Thoracic aorta (tissue), 2 donors: Measurements from ENCODE around the gene SYT9. TPM values are rescaled to one million over a fixed set of nuclear protein-coding genes. Genes with fewer than 3 reads are reported as not detected.

ENCODE experiments used
- ATAC-seq: fragments of 150-250 bp; one replicate; pipeline ENCODE4 v1.8.0; 2017; ENCODE audit warnings: low read depth; ENCODE audit not compliant: insufficient number of reproducible peaks, low FRiP score
- DNase-seq: peaks from one replicate; pipeline ENCODE4 v3.0.0-alpha.2; 2020; ENCODE audit warnings: low spot score
- H3K27ac ChIP-seq, 2 donors: fragments of 200-600 bp; sonication (generic); 1 replicate in 1 of 2; 2 replicates in 1 of 2; pipeline ENCODE4 v1.5.1; 2016; ENCODE audit warnings: mild to moderate bottlenecking in 2 of 2, moderate library complexity in 2 of 2
- H3K27me3 ChIP-seq: fragments of 200-600 bp; sonication (generic); replicated peaks from 2 replicates; pipeline ENCODE4 v1.6.0; 2016; ENCODE audit warnings: mild to moderate bottlenecking; ENCODE audit not compliant: insufficient read depth
- H3K36me3 ChIP-seq: fragments of 200-600 bp; sonication (generic); one replicate; pipeline ENCODE4 v1.5.1; 2016
- H3K4me1 ChIP-seq, 2 donors: fragments of 200-600 bp; sonication (generic); 1 replicate in 1 of 2; 2 replicates in 1 of 2; pipeline versions ENCODE4 v1.5.1 to v1.6.0; 2016; ENCODE audit warnings: low read depth in 2 of 2, mild to moderate bottlenecking in 1 of 2; ENCODE audit not compliant: control insufficient read depth in 1 of 2
- H3K4me3 ChIP-seq: fragments of 200-600 bp; sonication (generic); 2 replicates; pipeline ENCODE4 v1.5.1; 2016; ENCODE audit warnings: mild to moderate bottlenecking
- H3K9me3 ChIP-seq: fragments of 200-600 bp; sonication (generic); 2 replicates; pipeline ENCODE4 v1.5.1; 2016
- total RNA-seq, 2 donors: library from RNA; depleted of rRNA; stranded (reverse); fragments of >200 nt; gene quantifications; one replicate each; pipeline versions ENCODE4 v1.1.0 to v1.2.3, GENCODE V29; 2016
- TF ChIP-seq, protein P1 (sequence below): fragments of 200-600 bp; sonication (generic); IDR thresholded peaks from one replicate; pipeline ENCODE4 v1.5.1; 2019; ENCODE audit warnings: antibody characterized with exemption

The SYT9 gene
- total RNA-seq, 2 donors from 2014 or later = not detected

DNA sequence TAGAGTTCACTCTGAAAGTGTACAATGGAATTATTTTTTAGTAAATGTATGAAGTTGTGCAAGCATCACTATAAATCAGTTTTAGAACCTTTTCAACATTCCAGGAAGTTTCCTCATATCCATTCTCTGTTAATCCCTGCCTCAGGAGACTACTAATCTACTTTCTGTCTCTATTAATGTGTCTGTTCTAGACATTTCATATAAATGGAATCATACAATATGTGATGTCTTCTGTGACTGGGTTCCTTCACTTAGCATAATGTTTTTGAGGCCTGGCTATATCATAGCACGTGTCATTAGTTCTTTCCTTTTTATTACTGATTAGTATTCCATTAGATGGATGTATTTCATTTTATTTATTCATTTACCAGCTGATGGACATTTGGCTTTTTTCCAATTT is 17.1 kb downstream of the SYT9 start:
- Histone ChIP-seq H3K27me3 (no peaks in the 10 kb centered on the region), H3K36me3 (no peaks in the 10 kb centered on the region), H3K27ac (no peak overlapping the region), H3K4me3 (no peak overlapping the region), H3K4me1 (no peaks in the 10 kb centered on the region), H3K9me3 (no peaks in the 10 kb centered on the region)
- DNase-seq (no peak), ATAC-seq (no peak)
- TF ChIP-seq, protein P1, sequence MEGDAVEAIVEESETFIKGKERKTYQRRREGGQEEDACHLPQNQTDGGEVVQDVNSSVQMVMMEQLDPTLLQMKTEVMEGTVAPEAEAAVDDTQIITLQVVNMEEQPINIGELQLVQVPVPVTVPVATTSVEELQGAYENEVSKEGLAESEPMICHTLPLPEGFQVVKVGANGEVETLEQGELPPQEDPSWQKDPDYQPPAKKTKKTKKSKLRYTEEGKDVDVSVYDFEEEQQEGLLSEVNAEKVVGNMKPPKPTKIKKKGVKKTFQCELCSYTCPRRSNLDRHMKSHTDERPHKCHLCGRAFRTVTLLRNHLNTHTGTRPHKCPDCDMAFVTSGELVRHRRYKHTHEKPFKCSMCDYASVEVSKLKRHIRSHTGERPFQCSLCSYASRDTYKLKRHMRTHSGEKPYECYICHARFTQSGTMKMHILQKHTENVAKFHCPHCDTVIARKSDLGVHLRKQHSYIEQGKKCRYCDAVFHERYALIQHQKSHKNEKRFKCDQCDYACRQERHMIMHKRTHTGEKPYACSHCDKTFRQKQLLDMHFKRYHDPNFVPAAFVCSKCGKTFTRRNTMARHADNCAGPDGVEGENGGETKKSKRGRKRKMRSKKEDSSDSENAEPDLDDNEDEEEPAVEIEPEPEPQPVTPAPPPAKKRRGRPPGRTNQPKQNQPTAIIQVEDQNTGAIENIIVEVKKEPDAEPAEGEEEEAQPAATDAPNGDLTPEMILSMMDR = no peak

DNA sequence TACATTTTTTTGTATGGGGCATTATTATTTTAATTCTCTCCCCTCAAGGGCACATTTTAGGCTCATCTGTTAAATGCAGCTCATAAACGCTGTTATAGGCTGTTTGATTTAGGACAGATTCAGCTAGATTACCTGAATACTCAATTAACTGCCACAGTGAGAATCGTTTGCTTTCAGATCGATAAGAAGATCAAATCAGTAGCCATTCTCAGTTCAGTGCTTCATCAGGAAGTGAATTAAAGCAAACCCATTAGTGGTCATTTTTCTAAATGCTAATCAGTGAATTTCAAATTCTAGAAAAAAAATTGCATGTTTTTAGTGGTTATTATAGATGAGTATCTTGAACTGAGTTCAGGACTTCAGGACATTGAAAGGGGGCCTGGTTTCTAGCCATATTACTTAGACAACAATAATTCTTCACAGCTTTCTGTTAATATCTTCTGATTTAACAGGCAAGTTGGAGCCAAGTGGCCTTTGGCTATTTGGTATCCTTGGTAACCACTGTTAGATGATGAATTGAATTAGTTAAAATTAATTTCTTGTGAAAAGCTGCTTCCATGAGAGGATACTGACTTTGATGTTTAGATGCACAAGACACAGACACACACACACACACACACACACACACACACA is 18.6 kb downstream of the SYT9 start:
- no peaks in the 10 kb centered on the region for H3K9me3 ChIP-seq
- ATAC-seq (no peak), DNase-seq (no peak)
- TF ChIP-seq, protein P1 = no peak
- H3K4me3 ChIP-seq = no peak overlapping the region
- H3K36me3 ChIP-seq = no peaks in the 10 kb centered on the region
- no peaks in the 10 kb centered on the region for H3K27me3 ChIP-seq
- no peaks in the 10 kb centered on the region for H3K4me1 ChIP-seq
- H3K27ac ChIP-seq = no peak overlapping the region

DNA sequence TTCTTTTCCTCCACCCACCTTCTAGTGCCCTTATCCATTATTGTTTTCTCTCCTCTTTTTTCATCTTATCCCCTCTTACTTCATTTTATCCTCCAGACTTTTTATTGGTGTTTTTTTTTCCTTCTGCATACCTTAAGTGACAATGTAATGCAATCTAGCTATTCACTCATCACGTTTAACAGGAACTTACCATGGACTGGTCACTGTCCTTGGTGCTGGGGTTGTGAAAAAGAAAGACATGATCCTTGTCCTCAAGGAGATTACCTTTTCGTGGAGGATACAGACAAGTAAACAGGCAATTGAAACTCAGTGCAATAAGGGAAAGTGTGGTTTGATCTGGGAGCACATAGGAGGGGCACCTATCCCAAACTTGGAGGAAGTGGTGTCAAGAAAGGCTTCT is 20.7 kb downstream of the SYT9 start:
- H3K4me1 ChIP-seq = no peaks in the 10 kb centered on the region
- ATAC-seq = no peak
- H3K9me3 ChIP-seq = no peaks in the 10 kb centered on the region
- no peaks in the 10 kb centered on the region for H3K36me3 ChIP-seq
- DNase-seq = no peak
- TF ChIP-seq, protein P1 = no peak
- no peak overlapping the region for H3K4me3 ChIP-seq
- H3K27me3 ChIP-seq = no peaks in the 10 kb centered on the region
- no peak overlapping the region for H3K27ac ChIP-seq

DNA sequence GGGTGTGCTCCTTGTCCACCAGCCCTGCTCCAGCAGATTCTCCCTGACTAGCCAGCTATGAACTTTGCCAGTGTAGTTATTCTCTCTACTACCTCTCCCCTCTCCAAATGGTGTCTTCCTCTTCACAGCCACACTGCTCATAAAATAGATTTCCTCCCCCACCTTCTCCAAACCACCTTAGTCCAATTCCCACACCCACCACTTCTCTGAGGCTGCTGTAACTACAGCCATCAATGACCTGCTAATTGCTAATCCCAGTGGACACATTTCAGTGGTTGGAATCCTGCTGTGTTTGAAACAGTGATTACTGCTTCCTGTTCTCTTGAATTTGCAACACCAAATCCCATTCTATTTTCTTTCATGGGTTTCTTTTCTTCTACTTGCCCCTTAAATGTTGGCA is 23.4 kb downstream of the SYT9 start:
- Histone ChIP-seq H3K27me3 (no peaks in the 10 kb centered on the region), H3K4me1 (no peaks in the 10 kb centered on the region), H3K27ac (no peak overlapping the region), H3K9me3 (no peaks in the 10 kb centered on the region), H3K36me3 (no peaks in the 10 kb centered on the region), H3K4me3 (no peak overlapping the region)
- DNase-seq (no peak), ATAC-seq (no peak)
- TF ChIP-seq, protein P1 = no peak

DNA sequence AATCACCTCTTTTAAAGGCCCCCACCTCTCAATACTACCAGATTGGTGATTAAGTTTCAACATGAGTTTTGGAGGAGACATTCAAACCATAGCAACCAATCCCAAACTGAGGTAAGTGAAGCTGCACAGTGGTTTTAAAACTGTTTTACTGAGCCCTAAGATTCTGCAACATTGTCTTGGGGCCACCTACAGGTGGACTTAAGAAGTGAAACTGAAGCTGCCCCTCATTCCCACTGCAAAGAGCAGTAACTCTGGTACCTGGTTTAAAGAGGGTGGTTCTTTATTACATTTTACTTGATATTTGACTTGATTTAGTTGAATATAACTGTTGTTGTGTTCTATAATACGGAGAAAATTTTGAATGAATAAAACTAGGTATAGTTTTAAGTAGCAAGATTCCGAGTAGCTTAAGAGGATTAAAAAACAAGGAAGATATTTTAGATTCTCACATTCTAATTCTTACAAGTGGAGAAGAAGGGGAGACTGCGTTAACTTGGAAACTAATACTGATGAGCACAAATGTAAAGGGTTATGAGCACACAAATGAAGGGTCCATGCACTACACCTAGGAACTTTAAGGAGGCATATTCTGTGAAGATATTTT is 26.7 kb downstream of the SYT9 start:
- H3K36me3 ChIP-seq = no peaks in the 10 kb centered on the region
- TF ChIP-seq, protein P1 = peak; percentile 32
- no peak overlapping the region for H3K27ac ChIP-seq
- no peaks in the 10 kb centered on the region for H3K4me1 ChIP-seq
- ATAC-seq (no peak), DNase-seq (no peak)
- no peaks in the 10 kb centered on the region for H3K9me3 ChIP-seq
- no peaks in the 10 kb centered on the region for H3K27me3 ChIP-seq
- H3K4me3 ChIP-seq = no peak overlapping the region
